Neuronal stem cell (in vitro differentiated cells): ENCODE data around the gene SMAD7.

ENCODE experiments used
- DNase-seq: peaks from one replicate; pipeline ENCODE4 v3.0.0-alpha.2; 2013; ENCODE audit warnings: low spot score
- H2AFZ ChIP-seq: one replicate; pipeline ENCODE4 v1.6.1; 2013; ENCODE audit warnings: mild to moderate bottlenecking, low read length, inconsistent platforms
- H2AK5ac ChIP-seq: 2 replicates; pipeline ENCODE4 v1.6.1; 2013; ENCODE audit warnings: low read depth, mild to moderate bottlenecking, inconsistent platforms, low read length, moderate library complexity, mixed read lengths
- H2BK120ac ChIP-seq: 2 replicates; pipeline ENCODE4 v1.6.1; 2013; ENCODE audit warnings: low read depth, mild to moderate bottlenecking, inconsistent platforms, low read length, moderate library complexity, mixed read lengths
- H2BK12ac ChIP-seq: one replicate; pipeline ENCODE4 v1.6.1; 2013; ENCODE audit warnings: low read length, inconsistent platforms
- H2BK15ac ChIP-seq: 2 replicates; pipeline ENCODE4 v1.6.1; 2013; ENCODE audit warnings: mild to moderate bottlenecking, low read length, inconsistent platforms, mixed read lengths
- H2BK5ac ChIP-seq: one replicate; pipeline ENCODE4 v1.6.1; 2013; ENCODE audit warnings: inconsistent platforms, mild to moderate bottlenecking, low read length, moderate library complexity
- H3K14ac ChIP-seq: one replicate; pipeline ENCODE4 v1.6.1; 2013; ENCODE audit warnings: low read length, inconsistent platforms
- H3K18ac ChIP-seq: 2 replicates; pipeline ENCODE4 v1.6.1; 2013; ENCODE audit warnings: low read length, inconsistent platforms
- H3K23ac ChIP-seq: 2 replicates; pipeline ENCODE4 v1.6.1; 2013; ENCODE audit warnings: low read depth, mild to moderate bottlenecking, mixed read lengths, low read length, inconsistent platforms; ENCODE audit not compliant: poor library complexity
- H3K27ac ChIP-seq: replicated peaks from 3 replicates; pipeline ENCODE4 v1.5.1; 2013; ENCODE audit warnings: low read length, inconsistent platforms
- H3K27me3 ChIP-seq, 3 experiments: 2 replicates each; pipeline ENCODE4 v1.6.1; 2013; ENCODE audit warnings: low read length in 3 of 3, mild to moderate bottlenecking in 2 of 3, inconsistent platforms in 1 of 3, low read depth in 1 of 3, mixed read lengths in 1 of 3, moderate library complexity in 1 of 3; ENCODE audit not compliant: control insufficient read depth in 3 of 3, insufficient read depth in 3 of 3
- H3K36me3 ChIP-seq, 2 donors: replicated peaks in 1 of 2; 2 replicates each; pipeline ENCODE4 v1.6.1; 2013; ENCODE audit warnings: low read length in 2 of 2; ENCODE audit not compliant: control insufficient read depth in 2 of 2, insufficient read depth in 2 of 2
- H3K4ac ChIP-seq: 2 replicates; pipeline ENCODE4 v1.6.1; 2013; ENCODE audit warnings: inconsistent platforms, mild to moderate bottlenecking, low read length, moderate library complexity
- H3K4me1 ChIP-seq, 2 donors: 1 replicate in 1 of 2; 2 replicates in 1 of 2; pipeline ENCODE4 v1.6.1; 2013; ENCODE audit warnings: low read length in 2 of 2, low read depth in 1 of 2; ENCODE audit not compliant: control insufficient read depth in 2 of 2, insufficient read depth in 1 of 2
- H3K4me2 ChIP-seq: one replicate; pipeline ENCODE4 v1.6.1; 2013; ENCODE audit warnings: mild to moderate bottlenecking, low read length, inconsistent platforms; ENCODE audit not compliant: insufficient read depth, poor library complexity, severe bottlenecking
- H3K4me3 ChIP-seq, 2 donors: 2 replicates each; pipeline ENCODE4 v1.5.1; 2013; ENCODE audit warnings: low read length in 2 of 2, mild to moderate bottlenecking in 2 of 2, inconsistent platforms in 1 of 2, moderate library complexity in 1 of 2
- H3K79me1 ChIP-seq: one replicate; pipeline ENCODE4 v1.6.1; 2013; ENCODE audit warnings: low read depth, mild to moderate bottlenecking, inconsistent platforms, low read length, moderate library complexity
- H3K9ac ChIP-seq: one replicate; pipeline ENCODE4 v1.6.1; 2013; ENCODE audit warnings: mild to moderate bottlenecking, low read depth, low read length, inconsistent platforms; ENCODE audit not compliant: poor library complexity
- H3K9me3 ChIP-seq, 2 donors: replicated peaks in 1 of 2; 2 replicates each; pipeline versions ENCODE3 to v1.6.1; 2013; ENCODE audit warnings: low read length in 2 of 2, mild to moderate bottlenecking in 2 of 2, inconsistent platforms in 1 of 2, low read depth in 1 of 2, mixed read lengths in 1 of 2, moderate library complexity in 1 of 2; ENCODE audit not compliant: control insufficient read depth in 2 of 2, insufficient read depth in 1 of 2
- H4K8ac ChIP-seq: one replicate; pipeline ENCODE4 v1.6.1; 2013; ENCODE audit warnings: low read depth, mild to moderate bottlenecking, inconsistent platforms, low read length, moderate library complexity
- H4K91ac ChIP-seq: one replicate; pipeline ENCODE4 v1.6.1; 2013; ENCODE audit warnings: low read length, low read depth, mild to moderate bottlenecking, inconsistent platforms; ENCODE audit not compliant: poor library complexity
- WGBS, 2 donors: extraction: QIAGEN DNeasy Blood & Tissue Kit; methylation state at CpG; one replicate each; pipeline ENCODE4 v1.1.7; 2013; ENCODE audit warnings: missing lambda C conversion rate in 2 of 2, mixed read lengths in 1 of 2; ENCODE audit not compliant: insufficient read length in 2 of 2, insufficient replicate concordance in 1 of 2; ENCODE audit errors: extremely low coverage in 2 of 2; 5-methylcytosine and 5-hydroxymethylcytosine counted together

Gene SMAD7

DNA sequence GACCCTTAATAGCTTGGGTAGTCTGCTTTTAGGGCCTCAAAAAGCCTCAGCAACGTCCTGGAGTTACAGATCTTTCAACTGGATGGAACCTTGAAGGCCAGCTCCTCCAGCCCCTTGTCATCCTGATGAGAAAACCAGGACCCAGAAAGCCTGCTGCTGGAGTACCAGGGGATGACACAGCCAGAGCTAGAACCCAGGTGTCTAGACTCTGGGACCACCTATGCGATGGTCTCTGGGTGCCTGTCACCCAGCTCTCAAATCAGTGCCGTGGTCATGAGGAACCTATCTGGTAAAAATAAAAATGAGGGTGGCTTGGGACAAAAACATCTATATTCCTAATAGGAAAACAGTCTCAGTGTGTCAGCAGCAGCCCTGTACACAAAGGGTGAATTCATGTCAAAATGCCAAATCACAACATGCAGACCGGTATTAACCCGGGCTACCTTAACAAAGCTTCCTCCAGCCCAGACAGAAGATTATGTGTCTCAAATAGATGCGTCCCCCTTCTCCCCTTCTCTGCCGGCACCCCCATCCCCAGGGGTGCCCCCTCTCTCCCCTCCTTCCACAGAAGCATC is 28.5 kb downstream of the SMAD7 start:
- peak overlapping the region; percentile 11 for H2AK5ac ChIP-seq
- H4K91ac ChIP-seq, result no peak overlapping the region
- H2AFZ ChIP-seq, result no peak overlapping the region
- no peaks in the 10 kb centered on the region for H3K27me3 ChIP-seq
- H2BK5ac ChIP-seq, result peak overlapping the region; percentile 25
- no peak overlapping the region for H2BK15ac ChIP-seq
- H3K9me3 ChIP-seq, result no peaks in the 10 kb centered on the region
- no peak overlapping the region for H3K4me2 ChIP-seq
- H3K18ac ChIP-seq, result peak overlapping the region; percentile 11
- no CpG with 5 or more reads among the region's 7 CpGs for WGBS, 2 donors
- no peak overlapping the region for H3K23ac ChIP-seq
- H2BK120ac ChIP-seq, result no peak overlapping the region
- no peak overlapping the region for H3K9ac ChIP-seq
- H3K4ac ChIP-seq, result peak overlapping the region; percentile 5
- H2BK12ac ChIP-seq, result no peak overlapping the region
- H3K79me1 ChIP-seq, result no peaks in the 10 kb centered on the region
- no peak for DNase-seq
- no peak overlapping the region for H4K8ac ChIP-seq
- peaks cover 14 to 18% of the 10 kb centered on the region in 2 donors for H3K4me1 ChIP-seq
- peak overlapping the region; percentile 73 for H3K14ac ChIP-seq
- no peak overlapping the region for H3K27ac ChIP-seq
- H3K4me3 ChIP-seq, result no peak overlapping the region
- H3K36me3 ChIP-seq, result peaks cover 0 to 11% of the 10 kb centered on the region in 2 donors

DNA sequence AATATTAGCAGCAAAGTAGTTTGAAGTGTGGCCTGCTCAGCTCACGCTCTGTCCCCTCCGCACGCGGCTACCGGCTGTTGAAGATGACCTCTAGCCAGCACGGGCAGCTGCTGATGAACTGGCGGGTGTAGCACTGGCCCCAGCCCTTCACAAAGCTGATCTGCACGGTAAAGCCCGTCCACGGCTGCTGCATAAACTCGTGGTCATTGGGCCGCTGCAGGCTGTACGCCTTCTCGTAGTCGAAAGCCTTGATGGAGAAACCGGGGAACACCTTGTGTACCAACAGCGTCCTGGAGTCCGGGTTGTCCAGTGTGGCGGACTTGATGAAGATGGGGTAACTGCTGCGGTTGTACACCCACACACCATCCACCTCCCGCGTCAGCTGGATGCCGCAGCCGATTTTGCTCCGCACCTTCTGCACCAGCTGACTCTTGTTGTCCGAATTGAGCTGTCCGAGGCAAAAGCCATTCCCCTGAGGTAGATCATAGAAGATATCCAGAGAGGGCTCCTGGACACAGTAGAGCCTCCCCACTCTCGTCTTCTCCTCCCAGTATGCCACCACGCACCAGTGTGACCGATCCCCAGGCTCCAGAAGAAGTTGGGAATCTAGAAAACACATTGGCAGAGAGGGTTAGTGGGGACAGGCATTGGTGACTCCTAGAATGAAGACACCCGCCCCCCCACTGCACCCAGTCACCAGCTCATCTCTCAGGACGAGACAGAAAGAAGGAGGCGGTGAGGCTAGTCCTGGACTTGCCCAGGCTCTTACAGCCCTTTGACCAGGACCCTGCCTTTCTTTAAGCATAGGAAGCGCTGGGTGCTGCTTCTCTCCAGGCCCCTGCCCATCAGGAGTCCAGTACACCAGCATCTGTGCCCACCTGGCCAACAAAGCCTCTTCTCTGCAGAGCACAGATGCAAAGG is 29.2 kb downstream of the SMAD7 start:
- no peak overlapping the region for H3K27ac ChIP-seq

DNA sequence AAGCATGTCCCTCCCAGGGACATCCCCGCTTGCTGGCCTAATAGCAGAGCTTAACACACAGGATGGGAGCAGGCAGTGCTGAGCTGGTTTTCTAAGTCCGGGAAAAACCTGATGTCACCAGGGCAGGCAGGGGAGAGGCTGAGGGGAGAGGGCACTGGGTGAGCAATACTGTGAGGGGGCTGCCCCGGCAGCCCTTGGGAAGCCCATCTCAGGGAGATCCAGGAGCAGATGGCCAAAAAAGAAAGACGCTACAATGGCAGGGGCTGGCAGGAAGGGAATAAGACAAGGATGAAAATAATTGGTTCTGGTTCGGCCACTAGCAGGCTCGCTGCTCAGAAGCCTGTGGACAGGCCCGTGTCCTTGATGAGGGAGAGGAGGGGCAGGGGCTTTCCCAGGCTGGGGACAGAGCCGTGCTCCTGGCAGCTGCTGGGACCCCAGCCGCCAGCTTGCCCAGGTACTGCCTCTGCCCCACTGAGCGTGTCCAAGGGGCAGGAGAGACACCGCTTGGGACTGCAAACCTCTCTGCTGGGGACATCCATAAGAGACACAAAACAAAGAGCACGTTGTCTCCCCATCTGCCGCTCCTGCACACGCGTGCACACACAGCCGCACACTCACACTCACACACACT is 30.2 kb downstream of the SMAD7 start:
- Histone ChIP-seq H3K4me1 (peaks cover 14 to 18% of the 10 kb centered on the region in 2 donors), H3K27me3 (no peaks in the 10 kb centered on the region), H2BK5ac (no peak overlapping the region), H2BK12ac (peak overlapping the region; percentile 52), H4K91ac (no peak overlapping the region), H3K14ac (peak overlapping the region; percentile 50), H2AFZ (no peak overlapping the region), H2BK15ac (no peak overlapping the region), H3K4ac (no peak overlapping the region), H3K23ac (peak overlapping the region; percentile 8), H3K79me1 (no peaks in the 10 kb centered on the region), H3K36me3 (peaks cover 0 to 11% of the 10 kb centered on the region in 2 donors), H3K9ac (no peak overlapping the region), H3K4me2 (no peak overlapping the region), H3K4me3 (no peak overlapping the region), H2AK5ac (peak overlapping the region; percentile 81), H3K18ac (peak overlapping the region; percentile 49), H2BK120ac (no peak overlapping the region), H3K27ac (no peak overlapping the region), H3K9me3 (no peaks in the 10 kb centered on the region), H4K8ac (no peak overlapping the region)
- DNase-seq, result no peak
- no CpG with 5 or more reads among the region's 16 CpGs for WGBS, 2 donors

More for the DNA sequence above, 29.2 kb downstream of the SMAD7 start:
- Histone ChIP-seq H3K36me3 (peaks cover 0 to 11% of the 10 kb centered on the region in 2 donors), H3K4ac (peak overlapping the region; percentile 5), H2BK5ac (peak overlapping the region; percentile 25), H3K23ac (peak overlapping the region; percentile 44), H3K9ac (peak overlapping the region; percentile 5), H2BK12ac (no peak overlapping the region), H3K27me3 (no peaks in the 10 kb centered on the region), H2BK15ac (peak overlapping the region; percentile 75), H2AFZ (no peak overlapping the region), H3K79me1 (no peaks in the 10 kb centered on the region), H3K9me3 (no peaks in the 10 kb centered on the region), H2BK120ac (no peak overlapping the region), H3K4me1 (peaks cover 14 to 18% of the 10 kb centered on the region in 2 donors), H4K8ac (no peak overlapping the region), H3K4me2 (no peak overlapping the region), H3K18ac (peak overlapping the region; percentile 52), H3K14ac (peak overlapping the region; percentile 73), H4K91ac (no peak overlapping the region), H3K4me3 (no peak overlapping the region), H2AK5ac (peak overlapping the region; percentile 39)
- no peak for DNase-seq
- WGBS, 2 donors, result no CpG with 5 or more reads among the region's 34 CpGs

DNA sequence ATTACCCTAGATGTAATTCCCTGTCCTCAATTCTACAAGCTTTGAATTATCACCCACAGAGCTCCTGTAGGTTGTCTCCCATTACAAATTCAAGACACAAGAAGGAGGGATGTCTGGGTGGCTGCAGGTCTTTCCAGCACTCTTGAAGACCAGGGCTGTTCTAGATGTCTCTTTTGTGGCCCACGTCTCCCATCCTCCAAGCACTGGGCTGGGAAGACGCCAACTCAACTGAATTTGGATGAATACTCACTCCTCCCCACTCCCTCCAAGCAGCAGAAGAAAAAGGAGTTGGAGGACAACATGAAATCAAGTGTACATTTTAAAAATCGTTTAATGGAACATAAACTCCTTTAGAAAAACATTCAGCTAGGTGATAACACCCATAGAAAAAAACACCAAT is 31.2 kb downstream of the SMAD7 start:
- DNase-seq, result no peak
- Histone ChIP-seq H3K4ac (no peak overlapping the region), H3K9me3 (no peaks in the 10 kb centered on the region), H3K14ac (no peak overlapping the region), H3K36me3 (peaks cover 0 to 11% of the 10 kb centered on the region in 2 donors), H2AFZ (no peak overlapping the region), H4K91ac (no peak overlapping the region), H2BK15ac (no peak overlapping the region), H3K4me2 (no peak overlapping the region), H3K79me1 (no peaks in the 10 kb centered on the region), H3K18ac (no peak overlapping the region), H3K4me1 (peaks cover 9 to 14% of the 10 kb centered on the region in 2 donors), H3K27me3 (no peaks in the 10 kb centered on the region), H2BK12ac (no peak overlapping the region), H2BK120ac (no peak overlapping the region), H2AK5ac (no peak overlapping the region), H3K9ac (no peak overlapping the region), H3K4me3 (no peak overlapping the region), H2BK5ac (no peak overlapping the region), H3K23ac (no peak overlapping the region), H3K27ac (no peak overlapping the region), H4K8ac (no peak overlapping the region)
- no CpG with 5 or more reads among the region's 3 CpGs for WGBS, 2 donors
